Panc1 (cell line): ENCODE measurements around the gene POFUT1.

Experiments used
- POLR2AphosphoS5 ChIP-seq: IDR thresholded peaks from 2 replicates; pipeline ENCODE4 v1.6.1; 2012; ENCODE audit warnings: mild to moderate bottlenecking, low read depth, low read length, moderate library complexity
- REST ChIP-seq, 2 experiments: IDR thresholded peaks; 2 replicates each; pipeline ENCODE4 v1.6.1; 2011 to 2012; ENCODE audit warnings: low read depth in 2 of 2, control low read depth in 1 of 2, low read length in 1 of 2, mild to moderate bottlenecking in 1 of 2, moderate library complexity in 1 of 2; ENCODE audit not compliant: insufficient read depth in 1 of 2
- SIN3A ChIP-seq: IDR thresholded peaks from 2 replicates; pipeline ENCODE4 v1.6.1; 2012; ENCODE audit warnings: low read depth, mild to moderate bottlenecking, low read length, moderate library complexity, borderline replicate concordance; ENCODE audit not compliant: insufficient read depth
- TCF7L2 ChIP-seq: IDR thresholded peaks from 2 replicates; pipeline ENCODE4 v1.6.1; 2011; ENCODE audit warnings: mild to moderate bottlenecking, low read depth, low read length, inconsistent platforms
- TF ChIP-seq, protein P1 (sequence below): fragments of 450-650 bp; IDR thresholded peaks from 2 replicates; pipeline ENCODE4 v1.5.1; 2017; ENCODE audit warnings: mild to moderate bottlenecking

DNA sequence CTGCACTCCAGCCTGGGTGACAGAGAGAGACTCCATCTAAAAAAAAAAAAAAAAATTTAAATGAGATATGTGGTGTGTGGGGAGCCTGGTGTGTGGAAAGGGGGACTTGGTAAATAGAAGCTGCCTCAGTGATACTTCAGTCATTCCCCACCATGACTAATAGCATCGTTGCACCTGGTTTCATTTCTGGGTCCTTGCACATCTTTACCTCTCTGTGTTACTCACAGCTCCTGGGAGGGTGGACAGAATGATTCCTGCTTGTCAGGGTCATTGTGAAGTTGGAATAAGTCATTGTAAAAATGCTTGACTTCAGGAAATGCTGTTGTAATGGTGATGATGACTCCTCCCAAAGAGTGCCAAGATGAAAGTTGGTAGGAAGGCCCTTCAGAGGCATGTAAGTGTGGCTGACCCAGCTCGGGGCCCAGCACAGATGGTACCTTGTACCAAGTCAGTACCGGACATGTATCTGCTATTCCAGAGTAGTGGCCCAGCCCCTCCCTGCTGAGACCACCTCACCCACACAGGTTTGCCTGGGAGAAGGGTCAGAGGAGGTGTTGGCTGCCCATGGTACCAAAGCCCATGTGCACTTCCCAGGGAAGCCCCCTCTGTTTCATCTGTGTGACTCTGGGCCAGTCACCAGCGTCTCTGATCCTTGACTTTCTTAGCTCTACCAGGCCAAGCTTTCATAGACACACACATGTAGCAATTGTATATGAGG, 48.6 kb upstream of the POFUT1 start:
- TF ChIP-seq, protein P1, sequence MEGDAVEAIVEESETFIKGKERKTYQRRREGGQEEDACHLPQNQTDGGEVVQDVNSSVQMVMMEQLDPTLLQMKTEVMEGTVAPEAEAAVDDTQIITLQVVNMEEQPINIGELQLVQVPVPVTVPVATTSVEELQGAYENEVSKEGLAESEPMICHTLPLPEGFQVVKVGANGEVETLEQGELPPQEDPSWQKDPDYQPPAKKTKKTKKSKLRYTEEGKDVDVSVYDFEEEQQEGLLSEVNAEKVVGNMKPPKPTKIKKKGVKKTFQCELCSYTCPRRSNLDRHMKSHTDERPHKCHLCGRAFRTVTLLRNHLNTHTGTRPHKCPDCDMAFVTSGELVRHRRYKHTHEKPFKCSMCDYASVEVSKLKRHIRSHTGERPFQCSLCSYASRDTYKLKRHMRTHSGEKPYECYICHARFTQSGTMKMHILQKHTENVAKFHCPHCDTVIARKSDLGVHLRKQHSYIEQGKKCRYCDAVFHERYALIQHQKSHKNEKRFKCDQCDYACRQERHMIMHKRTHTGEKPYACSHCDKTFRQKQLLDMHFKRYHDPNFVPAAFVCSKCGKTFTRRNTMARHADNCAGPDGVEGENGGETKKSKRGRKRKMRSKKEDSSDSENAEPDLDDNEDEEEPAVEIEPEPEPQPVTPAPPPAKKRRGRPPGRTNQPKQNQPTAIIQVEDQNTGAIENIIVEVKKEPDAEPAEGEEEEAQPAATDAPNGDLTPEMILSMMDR = no peak
- TF ChIP-seq TCF7L2 (no peak), POLR2AphosphoS5 (no peak; the same call in 1 of the 2 replicates), REST (IDR thresholded peaks at IDR 0.05; ENCODE audit: insufficient read depth in 1 of 2, low read depth in 2 of 2, low read length in 1 of 2) (no peak), SIN3A (no peak)
